Right lobe of liver (tissue), 6 donors: ENCODE measurements around the gene CACNA1C. TPM values are rescaled to one million over a fixed set of nuclear protein-coding genes. Genes with fewer than 3 reads are reported as not detected.
A peak's percentile ranks its signal among the peaks of the same experiment; 100 is the strongest.

Experiments used
- ATAC-seq, 4 donors: fragments of 200-7000 bp; cut with Tn5 transposase; one replicate each; pipeline ENCODE4 v1.9.1; 2020; ENCODE audit warnings: mild to moderate bottlenecking in 4 of 4, moderate library complexity in 4 of 4
- DNase-seq, 3 donors: peaks; one replicate each; pipeline ENCODE4 v3.0.0-alpha.2; 2020
- H3K27ac ChIP-seq, 3 donors: fragments of 200-600 bp; one replicate each; pipeline ENCODE4 v1.8.0; 2022
- H3K27me3 ChIP-seq, 2 donors: fragments of 200-600 bp; one replicate each; pipeline ENCODE4 v1.8.0; 2022
- H3K36me3 ChIP-seq, 4 donors: fragments of 200-600 bp; sonication (generic) in 1 of 4; one replicate each; pipeline versions ENCODE4 v1.5.1 to v1.8.0; 2017 to 2022; ENCODE audit warnings: control low read depth in 1 of 4
- H3K4me1 ChIP-seq, 4 donors: fragments of 200-600 bp; sonication (generic) in 1 of 4; one replicate each; pipeline versions ENCODE4 v1.5.1 to v1.8.0; 2017 to 2022; ENCODE audit warnings: control low read depth in 1 of 4
- H3K4me3 ChIP-seq, 3 donors: fragments of 200-600 bp; one replicate each; pipeline ENCODE4 v1.8.0; 2022
- H3K9me3 ChIP-seq, 4 donors: fragments of 200-600 bp; sonication (generic) in 1 of 4; one replicate each; pipeline versions ENCODE4 v1.5.1 to v1.8.0; 2017 to 2022; ENCODE audit warnings: control low read depth in 1 of 4
- CTCF ChIP-seq, 4 donors: fragments of 200-600 bp in 3 of 4; fragments of 450-650 bp in 1 of 4; IDR thresholded peaks; one replicate each; pipeline versions ENCODE4 v1.5.1 to v1.8.0; 2016 to 2022; ENCODE audit warnings: antibody characterized with exemption in 4 of 4, mild to moderate bottlenecking in 2 of 4
- POLR2A ChIP-seq: fragments of 450-650 bp; IDR thresholded peaks from one replicate; pipeline ENCODE4 v1.6.1; 2017; ENCODE audit warnings: antibody characterized with exemption, mild to moderate bottlenecking
- WGBS: methylation state at CpG from one replicate; pipeline ENCODE4 v1.1.6; 2018; ENCODE audit warnings: low coverage, low lambda C conversion rate; ENCODE audit not compliant: insufficient coverage; ENCODE audit errors: missing lambda C conversion rate; 5-methylcytosine and 5-hydroxymethylcytosine counted together
- intact Hi-C, 2 donors: fragments of 100-400 bp; cut with DNase I; formaldehyde crosslinking; loops; one replicate each; pipeline versions ENCODE4 v1.11.2 to v1.14.1; 2022
- total RNA-seq, 6 experiments: library from RNA; depleted of rRNA in 2 of 6; stranded (reverse); fragments of >200 nt in 2 of 6; fragmentation: NEBNext Ultra II Directional in 3 of 6; extraction: Animal tissue kit (Norgen Biotek cat#: 25700) in 3 of 6; gene quantifications; one replicate each; pipeline versions ENCODE4 v1.1.0 to v1.2.4, GENCODE V29; 2016 to 2023
- donor health status: DM: no; HTN: yes; CAD: no.
- donor health status: DM: no; HTN: no; CAD: no.
- donor health status: DM: no; HTN: no; CAD: no.
- donor health status: DM: no; HTN: yes; CAD: no.
- donor health status: DM: no; HTN: yes; CAD: no.

The CACNA1C gene
- total RNA-seq, 6 experiments from 2014 or later: 0.18 to 1.0 (median 0.57) TPM

- ATAC-seq (no peak), DNase-seq (no peak)
- no peak for TF ChIP-seq CTCF (IDR thresholded peaks at IDR 0.05)
- TF ChIP-seq POLR2A: no peak
- H3K36me3 ChIP-seq: no peaks in the 10 kb centered on the region
- 78% methylated on average over 3 of the region's 3 CpGs for WGBS
- no peak overlapping the region for H3K4me3 ChIP-seq
- H3K4me1 ChIP-seq: no peaks in the 10 kb centered on the region
- H3K27me3 ChIP-seq: no peaks in the 10 kb centered on the region
- intact Hi-C loops: loop anchor here in 1 of 2 donors (10.0 kb wide), 1 partner anchor 237 kb away; the partner anchor contains the start of gene CACNA1C
- H3K27ac ChIP-seq: no peak overlapping the region
- no peaks in the 10 kb centered on the region for H3K9me3 ChIP-seq
Observed at GRCh38 chr12:2291947-2292346, 239.2 kb downstream of the CACNA1C start.

- intact Hi-C loops: loop anchor here in 1 of 2 donors (10.0 kb wide), 1 partner anchor 238 kb away; the partner anchor contains the start of gene CACNA1C
- H3K27ac ChIP-seq: no peak overlapping the region
- no peak for DNase-seq
Observed at GRCh38 chr12:2292560-2292959, 239.8 kb downstream of the CACNA1C start.

GRCh38 chr12:2294651-2295475, 242.1 kb downstream of the CACNA1C start:
- H3K27me3 ChIP-seq: no peaks in the 10 kb centered on the region
- WGBS: 33% methylated on average over 14 of the region's 20 CpGs
- no peak for TF ChIP-seq CTCF (IDR thresholded peaks at IDR 0.05)
- TF ChIP-seq POLR2A: no peak
- ATAC-seq: peak in 3 of 4 donors; percentile 9 to 96 (median 57)
- no peak overlapping the region for H3K27ac ChIP-seq
- no peak for DNase-seq
- H3K4me3 ChIP-seq: no peak overlapping the region
- intact Hi-C loops: loop anchor here in 1 of 2 donors (10.0 kb wide), 1 partner anchor 240 kb away; the partner anchor contains the start of gene CACNA1C
- H3K4me1 ChIP-seq: no peaks in the 10 kb centered on the region
- H3K36me3 ChIP-seq: no peaks in the 10 kb centered on the region
- no peaks in the 10 kb centered on the region for H3K9me3 ChIP-seq

More at GRCh38 chr12:2292560-2292959, 239.8 kb downstream of the CACNA1C start:
- no peak for TF ChIP-seq CTCF (IDR thresholded peaks at IDR 0.05)
- TF ChIP-seq POLR2A: no peak
- no peaks in the 10 kb centered on the region for H3K4me1 ChIP-seq
- H3K36me3 ChIP-seq: no peaks in the 10 kb centered on the region
- H3K9me3 ChIP-seq: no peaks in the 10 kb centered on the region
- H3K27me3 ChIP-seq: no peaks in the 10 kb centered on the region
- 64% methylated on average over 5 of the region's 6 CpGs for WGBS
- ATAC-seq: no peak
- no peak overlapping the region for H3K4me3 ChIP-seq

- Histone ChIP-seq H3K27ac (no peak overlapping the region), H3K27me3 (no peaks in the 10 kb centered on the region), H3K36me3 (no peaks in the 10 kb centered on the region), H3K9me3 (no peaks in the 10 kb centered on the region), H3K4me3 (no peak overlapping the region), H3K4me1 (no peaks in the 10 kb centered on the region)
- DNase-seq: no peak
- ATAC-seq: no peak
- TF ChIP-seq POLR2A: no peak
- no peak for TF ChIP-seq CTCF (IDR thresholded peaks at IDR 0.05)
- intact Hi-C loops: loop anchor here in 1 of 2 donors (10.0 kb wide), 1 partner anchor 241 kb away; the partner anchor contains the start of gene CACNA1C
- WGBS: 42% methylated on average over 3 of the region's 3 CpGs
Observed at GRCh38 chr12:2295941-2296461, 243.2 kb downstream of the CACNA1C start.
